Measurements from ENCODE around the gene RMND1.
A peak's percentile ranks its signal among the peaks of the same experiment; 100 is the strongest.
"Not testable (repeated sequence)": the region's sequence is repeated elsewhere in the genome, so short reads cannot be mapped to it uniquely, and the experiment has no call there.

RMND1 gene

DNA sequence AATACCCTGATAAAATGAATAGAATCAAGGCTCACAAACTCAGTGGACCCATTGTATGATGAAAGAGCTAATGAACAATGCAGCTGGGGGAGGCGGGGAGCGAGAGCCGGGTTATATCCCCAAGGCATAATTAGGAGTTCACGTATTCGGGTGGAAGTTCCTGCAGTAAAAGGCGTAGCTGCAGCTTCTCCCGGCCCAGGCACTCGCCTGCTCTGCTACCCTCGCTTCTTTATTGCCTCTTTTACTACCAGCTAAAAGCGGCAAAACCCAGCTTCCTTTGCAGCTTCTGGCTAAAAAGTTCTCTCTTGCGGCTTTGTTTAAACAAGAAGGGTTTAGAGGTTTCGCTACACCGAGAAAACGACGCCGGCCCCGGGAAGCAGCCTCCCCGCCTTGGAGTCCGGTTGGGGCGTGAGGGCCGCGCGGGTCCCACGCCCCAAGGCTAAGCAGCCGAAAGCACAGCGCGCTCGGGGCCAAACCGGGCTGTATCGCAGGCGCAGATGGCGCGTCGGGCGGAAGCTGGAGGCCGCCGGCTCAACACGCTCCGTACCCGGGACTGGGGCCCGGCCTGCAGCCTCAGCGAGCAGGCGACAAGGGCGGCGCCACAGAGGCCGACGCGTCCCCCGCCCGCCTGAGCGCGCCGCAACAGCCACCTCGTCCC is 62.2 kb downstream of the RMND1 start:
- Histone ChIP-seq H3K36me3 (ENCODE audit: control insufficient read depth in 2 of 2, insufficient read depth in 2 of 2, low read length in 2 of 2) (peaks cover 0 to 2% of the 10 kb centered on the region in 2 donors), H3K27me3 (ENCODE audit: control insufficient read depth in 2 of 2, insufficient read depth in 2 of 2, low read length in 2 of 2) (no peaks in the 10 kb centered on the region), H3K4me1 (ENCODE audit: control insufficient read depth in 2 of 2, insufficient read depth in 2 of 2, low read length in 2 of 2) (peaks cover 21 to 34% of the 10 kb centered on the region in 2 donors), H3K9me3 (ENCODE audit: control insufficient read depth in 2 of 2, low read length in 2 of 2) (no peaks in the 10 kb centered on the region), H3K4me3 (ENCODE audit: low read length in 2 of 2) (peak overlapping the region; percentile 91 to 92), H3K27ac (ENCODE audit: low read depth in 2 of 2, low read length in 2 of 2) (peak overlapping the region; percentile 98 to 99), H3K9ac (ENCODE audit: low read depth in 1 of 2, low read length in 2 of 2) (peak overlapping the region; percentile 93 to 96)

- H3K4me1 ChIP-seq (ENCODE audit: control insufficient read depth in 2 of 2, insufficient read depth in 2 of 2, low read length in 2 of 2): peaks cover 21 to 34% of the 10 kb centered on the region in 2 donors
- H3K9me3 ChIP-seq (ENCODE audit: control insufficient read depth in 2 of 2, low read length in 2 of 2): no peaks in the 10 kb centered on the region
- peak overlapping the region; percentile 98 to 99 for H3K27ac ChIP-seq (ENCODE audit: low read depth in 2 of 2, low read length in 2 of 2)
- peaks cover 0 to 2% of the 10 kb centered on the region in 2 donors for H3K36me3 ChIP-seq (ENCODE audit: control insufficient read depth in 2 of 2, insufficient read depth in 2 of 2, low read length in 2 of 2)
- H3K4me3 ChIP-seq (ENCODE audit: low read length in 2 of 2): peak overlapping the region; percentile 91 to 92
- H3K9ac ChIP-seq (ENCODE audit: low read depth in 1 of 2, low read length in 2 of 2): peak overlapping the region; percentile 93 to 96
- H3K27me3 ChIP-seq (ENCODE audit: control insufficient read depth in 2 of 2, insufficient read depth in 2 of 2, low read length in 2 of 2): no peaks in the 10 kb centered on the region
Measured at GRCh38 chr6:151388997-151389617, 62.8 kb downstream of the RMND1 start.

- Histone ChIP-seq H3K27ac (ENCODE audit: low read depth in 2 of 2, low read length in 2 of 2) (no peak overlapping the region), H3K27me3 (ENCODE audit: control insufficient read depth in 2 of 2, insufficient read depth in 2 of 2, low read length in 2 of 2) (no peaks in the 10 kb centered on the region), H3K4me3 (ENCODE audit: low read length in 2 of 2) (no peak overlapping the region), H3K9me3 (ENCODE audit: control insufficient read depth in 2 of 2, low read length in 2 of 2) (no peaks in the 10 kb centered on the region), H3K9ac (ENCODE audit: low read depth in 1 of 2, low read length in 2 of 2) (no peak overlapping the region), H3K36me3 (ENCODE audit: control insufficient read depth in 2 of 2, insufficient read depth in 2 of 2, low read length in 2 of 2) (peaks cover 0 to 2% of the 10 kb centered on the region in 2 donors), H3K4me1 (ENCODE audit: control insufficient read depth in 2 of 2, insufficient read depth in 2 of 2, low read length in 2 of 2) (peaks cover 21 to 28% of the 10 kb centered on the region in 2 donors)
Measured at GRCh38 chr6:151388236-151388635, 63.7 kb downstream of the RMND1 start.

DNA sequence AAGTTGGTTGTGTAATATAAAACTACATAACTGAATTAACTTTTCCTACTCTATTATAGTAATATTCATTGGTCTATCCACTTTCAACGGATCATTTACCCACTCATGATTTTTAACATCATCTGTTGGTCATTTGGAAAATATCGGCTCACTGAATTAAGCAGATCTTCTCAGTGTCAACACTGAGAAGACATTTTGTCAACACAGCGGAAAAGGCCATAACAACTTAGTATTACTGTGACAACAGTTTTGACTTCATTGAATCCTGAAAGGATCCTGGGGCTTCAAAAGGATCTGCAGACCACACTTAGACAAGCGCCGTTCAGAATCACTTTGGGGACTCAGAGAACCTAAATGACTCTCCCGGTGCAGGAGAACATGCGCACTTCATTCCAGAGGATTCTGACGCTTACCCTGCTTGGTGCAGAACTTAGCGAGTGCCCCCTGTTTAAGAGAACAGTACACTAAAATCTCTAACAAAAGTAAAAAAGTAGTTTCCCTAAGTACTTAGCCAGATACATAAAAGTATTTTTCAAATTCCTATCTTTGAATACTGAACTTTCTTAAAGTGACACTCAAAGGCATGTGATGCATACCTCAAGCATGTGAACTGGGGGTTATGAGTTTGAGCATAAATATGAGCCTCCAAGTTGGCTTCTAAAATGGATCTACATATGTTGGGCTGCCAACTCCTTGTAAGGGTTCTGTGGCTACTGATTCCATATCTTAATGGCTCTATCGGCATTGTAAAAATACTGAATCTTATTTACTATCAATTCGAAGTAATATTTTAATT is 64.6 kb downstream of the RMND1 start:
- peaks cover 13 to 19% of the 10 kb centered on the region in 2 donors for H3K4me1 ChIP-seq (ENCODE audit: control insufficient read depth in 2 of 2, insufficient read depth in 2 of 2, low read length in 2 of 2)
- no peaks in the 10 kb centered on the region for H3K9me3 ChIP-seq (ENCODE audit: control insufficient read depth in 2 of 2, low read length in 2 of 2)
- no peak overlapping the region for H3K27ac ChIP-seq (ENCODE audit: low read depth in 2 of 2, low read length in 2 of 2)
- no peak overlapping the region for H3K4me3 ChIP-seq (ENCODE audit: low read length in 2 of 2)
- H3K27me3 ChIP-seq (ENCODE audit: control insufficient read depth in 2 of 2, insufficient read depth in 2 of 2, low read length in 2 of 2): no peaks in the 10 kb centered on the region
- peaks cover 0 to 2% of the 10 kb centered on the region in 2 donors for H3K36me3 ChIP-seq (ENCODE audit: control insufficient read depth in 2 of 2, insufficient read depth in 2 of 2, low read length in 2 of 2)
- H3K9ac ChIP-seq (ENCODE audit: low read depth in 1 of 2, low read length in 2 of 2): no peak overlapping the region

DNA sequence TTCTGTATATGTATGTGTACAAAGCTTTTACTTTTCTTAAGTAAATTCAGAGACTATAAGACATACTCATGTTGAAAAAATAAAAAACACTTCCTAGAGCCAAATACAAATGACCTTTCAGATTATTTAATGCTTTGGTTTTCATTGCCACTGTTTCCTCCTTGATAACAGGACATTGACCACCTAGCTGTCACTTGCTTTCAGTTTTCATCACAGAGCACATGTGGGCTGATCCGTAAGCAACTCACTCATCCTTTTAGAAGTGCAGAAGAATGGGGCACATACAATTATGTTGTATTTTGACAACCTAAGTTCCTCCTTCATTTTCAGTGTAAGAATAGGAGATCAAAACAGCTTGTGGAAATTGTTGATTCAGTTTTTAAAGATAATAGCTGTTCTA is 66.7 kb downstream of the RMND1 start:
- no peak overlapping the region for H3K9ac ChIP-seq (ENCODE audit: low read depth in 1 of 2, low read length in 2 of 2)
- H3K4me1 ChIP-seq (ENCODE audit: control insufficient read depth in 2 of 2, insufficient read depth in 2 of 2, low read length in 2 of 2): peaks cover 7 to 14% of the 10 kb centered on the region in 2 donors
- no peaks in the 10 kb centered on the region for H3K27me3 ChIP-seq (ENCODE audit: control insufficient read depth in 2 of 2, insufficient read depth in 2 of 2, low read length in 2 of 2)
- H3K36me3 ChIP-seq (ENCODE audit: control insufficient read depth in 2 of 2, insufficient read depth in 2 of 2, low read length in 2 of 2): peaks cover 0 to 2% of the 10 kb centered on the region in 2 donors
- no peaks in the 10 kb centered on the region for H3K9me3 ChIP-seq (ENCODE audit: control insufficient read depth in 2 of 2, low read length in 2 of 2)
- no peak overlapping the region for H3K4me3 ChIP-seq (ENCODE audit: low read length in 2 of 2)
- no peak overlapping the region for H3K27ac ChIP-seq (ENCODE audit: low read depth in 2 of 2, low read length in 2 of 2)

- Histone ChIP-seq H3K9ac (ENCODE audit: low read depth in 1 of 2, low read length in 2 of 2) (no peak overlapping the region), H3K27ac (ENCODE audit: low read depth in 2 of 2, low read length in 2 of 2) (no peak overlapping the region), H3K27me3 (ENCODE audit: control insufficient read depth in 2 of 2, insufficient read depth in 2 of 2, low read length in 2 of 2) (no peaks in the 10 kb centered on the region), H3K9me3 (ENCODE audit: control insufficient read depth in 2 of 2, low read length in 2 of 2) (no peaks in the 10 kb centered on the region), H3K4me1 (ENCODE audit: control insufficient read depth in 2 of 2, insufficient read depth in 2 of 2, low read length in 2 of 2) (peaks cover 6 to 12% of the 10 kb centered on the region in 2 donors), H3K4me3 (ENCODE audit: low read length in 2 of 2) (no peak overlapping the region), H3K36me3 (ENCODE audit: control insufficient read depth in 2 of 2, insufficient read depth in 2 of 2, low read length in 2 of 2) (peaks cover 0 to 2% of the 10 kb centered on the region in 2 donors)
Measured at GRCh38 chr6:151384151-151384550, 67.8 kb downstream of the RMND1 start.

DNA sequence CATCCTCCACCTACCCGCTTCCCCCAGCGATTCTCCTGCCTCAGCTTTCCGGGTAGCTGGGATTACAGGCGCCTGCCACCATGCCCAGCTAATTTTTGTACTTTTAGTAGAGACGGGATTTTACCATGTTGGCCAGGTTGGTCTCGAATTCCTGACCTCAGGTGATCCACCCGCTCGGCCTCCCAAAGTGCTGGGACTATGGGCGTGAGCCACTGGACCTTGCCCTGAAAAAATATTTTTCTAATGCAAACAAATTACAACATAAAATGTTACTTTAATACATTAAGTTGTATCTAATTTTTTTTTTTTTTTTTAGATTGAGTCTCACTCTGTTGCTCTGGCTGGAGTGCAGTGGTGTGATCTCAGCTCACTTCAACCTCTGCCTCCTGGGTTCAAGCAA is 69.3 kb downstream of the RMND1 start:
- H3K27ac ChIP-seq (ENCODE audit: low read depth in 2 of 2, low read length in 2 of 2); H3K9ac ChIP-seq (ENCODE audit: low read depth in 1 of 2, low read length in 2 of 2); H3K27me3 ChIP-seq (ENCODE audit: control insufficient read depth in 2 of 2, insufficient read depth in 2 of 2, low read length in 2 of 2); H3K9me3 ChIP-seq (ENCODE audit: control insufficient read depth in 2 of 2, low read length in 2 of 2); H3K36me3 ChIP-seq (ENCODE audit: control insufficient read depth in 2 of 2, insufficient read depth in 2 of 2, low read length in 2 of 2); H3K4me3 ChIP-seq (ENCODE audit: low read length in 2 of 2); H3K4me1 ChIP-seq (ENCODE audit: control insufficient read depth in 2 of 2, insufficient read depth in 2 of 2, low read length in 2 of 2): not testable (repeated sequence)

DNA sequence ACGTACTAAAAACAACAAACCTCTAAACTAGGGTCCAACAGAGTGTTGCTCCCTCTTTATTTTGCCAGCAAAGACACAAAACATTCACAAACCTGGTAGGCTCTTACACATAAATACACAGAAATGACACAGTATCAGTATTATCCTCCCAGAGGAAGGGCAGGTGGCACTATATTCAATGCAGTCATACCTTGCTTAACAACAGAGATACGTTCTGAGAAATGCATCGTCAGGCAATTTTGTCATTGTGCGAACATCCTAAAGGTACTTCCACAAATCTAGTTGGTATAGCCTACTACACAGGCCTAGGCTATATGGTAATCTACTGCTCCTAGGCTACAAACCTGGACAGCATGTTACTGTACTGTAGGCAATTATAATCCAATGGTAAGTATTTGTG is 70.2 kb downstream of the RMND1 start:
- no peak overlapping the region for H3K9ac ChIP-seq (ENCODE audit: low read depth in 1 of 2, low read length in 2 of 2)
- H3K4me3 ChIP-seq (ENCODE audit: low read length in 2 of 2): no peak overlapping the region
- H3K4me1 ChIP-seq (ENCODE audit: control insufficient read depth in 2 of 2, insufficient read depth in 2 of 2, low read length in 2 of 2): peaks cover 0 to 3% of the 10 kb centered on the region in 2 donors
- no peaks in the 10 kb centered on the region for H3K9me3 ChIP-seq (ENCODE audit: control insufficient read depth in 2 of 2, low read length in 2 of 2)
- peaks cover 0 to 2% of the 10 kb centered on the region in 2 donors for H3K36me3 ChIP-seq (ENCODE audit: control insufficient read depth in 2 of 2, insufficient read depth in 2 of 2, low read length in 2 of 2)
- H3K27ac ChIP-seq (ENCODE audit: low read depth in 2 of 2, low read length in 2 of 2): no peak overlapping the region
- no peaks in the 10 kb centered on the region for H3K27me3 ChIP-seq (ENCODE audit: control insufficient read depth in 2 of 2, insufficient read depth in 2 of 2, low read length in 2 of 2)

GRCh38 chr6:151380848-151381205 is 71.1 kb downstream of the RMND1 start:
- Histone ChIP-seq H3K9ac (ENCODE audit: low read depth in 1 of 2, low read length in 2 of 2) (no peak overlapping the region), H3K4me1 (ENCODE audit: control insufficient read depth in 2 of 2, insufficient read depth in 2 of 2, low read length in 2 of 2) (peaks cover 0 to 3% of the 10 kb centered on the region in 2 donors), H3K9me3 (ENCODE audit: control insufficient read depth in 2 of 2, low read length in 2 of 2) (no peaks in the 10 kb centered on the region), H3K4me3 (ENCODE audit: low read length in 2 of 2) (peak overlapping the region in 1 of 2 donors; percentile 46), H3K27me3 (ENCODE audit: control insufficient read depth in 2 of 2, insufficient read depth in 2 of 2, low read length in 2 of 2) (no peaks in the 10 kb centered on the region), H3K36me3 (ENCODE audit: control insufficient read depth in 2 of 2, insufficient read depth in 2 of 2, low read length in 2 of 2) (no peaks in the 10 kb centered on the region), H3K27ac (ENCODE audit: low read depth in 2 of 2, low read length in 2 of 2) (no peak overlapping the region)

All from mucosa of rectum (tissue), 2 donors.